Left cardiac atrium (tissue), 4 donors: ENCODE measurements around the gene DHRS13. TPM values are rescaled to one million over a fixed set of nuclear protein-coding genes. Genes with fewer than 3 reads are reported as not detected.
A peak's percentile ranks its signal among the peaks of the same experiment; 100 is the strongest.

Source experiments
- ATAC-seq, 2 donors: fragments of 200-7000 bp; cut with Tn5 transposase; one replicate each; pipeline ENCODE4 v1.9.1; 2020; ENCODE audit warnings: mild to moderate bottlenecking in 2 of 2, moderate library complexity in 2 of 2
- DNase-seq: peaks from one replicate; pipeline ENCODE4 v3.0.0-alpha.2; 2020
- intact Hi-C, 2 donors: fragments of 100-400 bp; cut with DNase I; formaldehyde crosslinking; loops; one replicate each; pipeline versions ENCODE4 v1.14.1 to v1.15.1; 2022 to 2023
- total RNA-seq, 2 donors: library from RNA; stranded (reverse); fragmentation: NEBNext Ultra II Directional; extraction: Animal tissue kit (Norgen Biotek cat#: 25700); gene quantifications; one replicate each; pipeline ENCODE4 v1.2.1, GENCODE V29; 2021
- donor health status: DM: no; HTN: yes; CAD: no.
- donor health status: DM: no; HTN: yes; CAD: no; lungs with severe emphysema.
- donor health status: DM: yes; HTN: yes; CAD: no.
- donor health status: Dilated cardiomyopathy.

Gene DHRS13
- total RNA-seq, 2 donors from 2014 or later: 2.8 to 3.7 TPM

- no peak for DNase-seq
- no peak for ATAC-seq
- intact Hi-C loops: no loop called here
These were observed 28.1 kb downstream of the DHRS13 start for GRCh38 chr17:28874750-28875149.

DNA sequence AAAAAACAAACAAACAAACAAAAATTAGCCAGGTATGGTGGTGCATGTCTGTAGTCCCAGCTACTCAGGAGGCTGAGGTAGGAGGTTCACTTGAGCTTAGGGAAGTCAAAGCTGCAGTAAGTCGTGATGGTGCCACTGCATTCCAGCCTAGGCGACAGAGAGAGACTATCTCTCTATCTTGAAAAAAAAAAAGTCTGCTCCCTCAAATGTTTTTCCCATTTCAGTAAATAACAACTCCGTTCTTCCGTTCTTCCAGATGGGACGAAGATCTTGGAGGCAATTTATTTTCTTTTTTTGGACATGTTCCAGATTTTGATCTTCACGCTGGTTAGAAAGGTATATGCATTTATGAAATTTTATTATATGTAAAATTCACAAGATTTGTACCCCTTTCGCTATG is 29.0 kb downstream of the DHRS13 start:
- DNase-seq: no peak
- intact Hi-C loops: no loop called here
- no peak for ATAC-seq

DNA sequence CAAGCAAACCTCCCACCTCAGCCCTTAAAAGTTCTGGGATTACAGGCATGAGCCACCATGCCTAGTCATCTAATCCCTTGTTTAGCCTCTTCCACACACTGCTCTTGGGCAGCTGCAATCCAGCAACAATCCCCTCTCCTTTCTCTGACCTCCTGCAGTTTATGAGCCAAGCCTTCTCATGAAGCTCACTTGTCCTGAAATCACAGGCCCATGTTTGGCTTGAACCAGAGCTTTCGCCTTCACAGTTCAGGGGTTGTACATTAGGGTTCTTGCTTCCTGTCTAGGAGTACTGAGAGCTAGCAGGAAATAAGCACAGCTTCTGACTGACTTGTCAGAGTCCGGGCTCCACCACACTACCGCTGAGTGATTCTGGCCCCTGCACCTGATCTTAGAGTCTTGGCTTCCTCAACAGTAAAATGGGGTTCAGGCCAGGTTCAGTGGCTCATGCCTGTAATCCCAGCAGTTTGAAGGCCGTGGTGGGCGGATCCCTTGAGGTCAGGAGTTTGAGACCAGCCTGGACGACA is 31.8 kb downstream of the DHRS13 start:
- intact Hi-C loops: no loop called here
- no peak for ATAC-seq

GRCh38 chr17:28867276-28867675 is 35.6 kb downstream of the DHRS13 start:
- no peak for ATAC-seq
- no peak for DNase-seq
- intact Hi-C loops: no loop called here

More for the DNA sequence above, 31.8 kb downstream of the DHRS13 start:
- DNase-seq: no peak

DNA sequence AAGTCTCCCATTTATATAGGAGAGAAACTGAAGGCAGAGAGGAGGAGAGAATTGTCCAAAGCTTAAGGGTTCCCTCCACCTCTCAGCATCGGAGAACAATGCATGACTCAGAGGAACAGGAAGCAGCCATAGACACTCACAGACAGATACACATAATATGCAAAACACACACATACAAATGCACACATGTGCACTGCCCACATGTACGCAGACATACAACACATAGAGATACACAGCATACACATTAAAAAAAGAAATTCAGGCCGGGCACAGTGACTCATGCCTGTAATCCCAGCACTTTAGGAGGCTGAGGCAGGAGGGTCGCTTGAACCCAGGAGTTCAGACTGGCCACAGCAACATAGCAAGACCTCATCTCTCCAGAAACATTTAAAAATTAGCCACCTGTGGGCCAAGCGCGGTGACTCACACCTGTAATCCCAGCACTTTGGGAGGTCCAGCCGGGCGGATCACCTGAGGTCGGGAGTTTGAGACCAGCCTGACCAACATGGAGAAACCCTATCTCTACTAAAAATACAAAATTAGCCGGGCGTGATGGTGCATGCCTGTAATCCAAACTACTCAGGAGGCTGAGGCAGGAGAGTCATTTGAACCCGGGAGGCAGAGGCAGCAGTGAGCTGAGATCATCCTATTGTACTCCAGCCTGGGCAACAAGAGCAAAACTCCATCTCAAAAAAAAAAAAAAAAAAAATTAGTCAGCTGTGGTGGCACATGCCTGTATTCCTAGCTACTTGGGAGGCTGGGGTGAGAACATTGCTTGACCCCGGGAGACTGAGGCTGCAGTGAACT is 36.7 kb downstream of the DHRS13 start:
- ATAC-seq (no peak), DNase-seq (no peak)
- intact Hi-C loops: no loop called here

GRCh38 chr17:28864991-28865849 is 37.7 kb downstream of the DHRS13 start:
- DNase-seq: peak; percentile 71
- ATAC-seq: peak in 1 of 2 donors; percentile 82
- intact Hi-C loops: no loop called here

DNA sequence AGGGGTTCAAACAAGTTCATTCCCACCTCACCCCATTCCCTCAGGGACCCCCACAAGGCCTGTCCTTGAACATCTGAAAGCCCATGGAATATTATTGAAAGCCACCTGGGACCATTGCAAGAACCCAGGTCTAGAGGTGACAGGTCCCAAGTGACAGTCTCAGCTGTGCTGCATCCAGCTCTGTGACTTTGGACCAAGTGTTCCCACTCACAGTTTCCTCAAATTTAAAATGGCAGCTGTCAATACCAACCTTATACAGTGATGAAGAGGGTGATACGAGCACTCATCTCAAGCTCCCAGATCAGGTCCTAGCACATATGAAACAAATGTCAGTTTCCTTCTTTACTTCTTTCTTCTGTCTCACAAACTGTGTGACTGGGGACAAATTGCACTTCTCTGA is 38.9 kb downstream of the DHRS13 start:
- intact Hi-C loops: no loop called here
- DNase-seq (no peak), ATAC-seq (no peak)

DNA sequence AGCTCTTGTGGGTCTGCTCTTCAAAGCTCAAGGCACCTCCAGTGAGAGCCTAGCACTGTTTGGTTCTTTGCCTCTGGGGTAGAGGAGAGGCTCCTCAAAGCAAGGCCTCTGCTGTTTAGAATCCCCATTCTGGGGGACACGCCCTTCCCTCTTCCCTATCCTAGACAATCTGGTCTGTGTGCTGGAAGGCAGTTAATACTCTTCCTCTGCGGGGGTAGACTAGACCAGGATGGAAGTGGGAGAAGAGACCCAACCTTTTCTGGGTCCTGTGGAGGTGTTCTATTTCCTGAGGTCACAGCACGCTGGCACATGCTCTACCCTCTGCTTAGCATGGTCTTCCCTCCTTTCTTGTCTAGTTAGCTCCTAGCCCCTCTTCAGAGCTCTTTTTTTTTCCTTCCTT is 40.3 kb downstream of the DHRS13 start:
- ATAC-seq: no peak
- no peak for DNase-seq
- intact Hi-C loops: no loop called here

GRCh38 chr17:28861393-28862203 is 41.3 kb downstream of the DHRS13 start:
- ATAC-seq (no peak), DNase-seq (no peak)
- intact Hi-C loops: no loop called here

DNA sequence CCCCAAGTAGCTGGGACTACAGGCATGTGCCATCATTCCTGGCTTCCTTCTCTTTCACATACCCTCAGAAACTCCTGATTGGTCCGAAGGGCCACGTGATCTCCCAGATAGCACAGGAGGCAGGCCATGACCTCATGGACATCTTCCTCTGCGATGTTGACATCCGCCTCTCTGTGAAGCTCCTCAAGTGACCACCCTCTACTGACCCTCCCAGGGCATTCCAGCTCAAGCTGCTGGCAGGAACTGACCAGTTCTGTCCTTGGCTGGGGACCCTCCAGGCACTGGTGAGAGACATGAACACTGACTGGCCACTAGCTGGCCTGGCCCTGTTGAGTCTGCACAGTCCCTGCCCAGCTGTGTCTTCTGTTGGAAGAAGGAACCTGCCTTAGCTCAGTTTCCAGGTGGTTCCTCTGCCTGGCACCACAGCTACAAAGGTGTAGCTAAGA is 42.5 kb downstream of the DHRS13 start:
- intact Hi-C loops: no loop called here
- ATAC-seq (no peak), DNase-seq (no peak)

DNA sequence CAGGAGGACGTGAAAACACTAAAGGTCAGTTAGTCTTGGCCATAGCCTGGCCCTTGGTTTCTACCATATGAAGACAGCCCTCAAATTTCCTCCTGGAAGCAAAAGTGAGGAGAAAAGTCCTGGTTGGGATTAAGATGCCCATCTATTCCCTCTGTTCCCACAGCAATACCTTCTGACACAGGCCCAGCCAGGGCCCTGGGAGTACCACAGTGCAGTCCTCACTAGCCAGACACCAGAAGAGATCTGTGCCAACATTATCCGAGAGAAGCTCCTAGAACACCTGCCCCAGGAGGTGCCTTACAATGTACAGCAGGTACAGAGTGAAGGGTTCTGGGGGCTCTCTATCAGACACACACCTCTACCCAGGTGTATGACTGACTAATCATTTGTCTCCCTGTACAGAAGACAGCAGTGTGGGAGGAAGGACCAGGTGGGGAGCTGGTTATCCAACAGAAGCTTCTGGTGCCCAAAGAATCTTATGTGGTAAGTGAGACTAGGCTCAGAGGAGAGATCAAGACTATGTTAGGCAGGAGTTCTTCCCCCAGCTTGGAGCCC is 44.0 kb downstream of the DHRS13 start:
- no peak for ATAC-seq
- no peak for DNase-seq
- intact Hi-C loops: no loop called here

DNA sequence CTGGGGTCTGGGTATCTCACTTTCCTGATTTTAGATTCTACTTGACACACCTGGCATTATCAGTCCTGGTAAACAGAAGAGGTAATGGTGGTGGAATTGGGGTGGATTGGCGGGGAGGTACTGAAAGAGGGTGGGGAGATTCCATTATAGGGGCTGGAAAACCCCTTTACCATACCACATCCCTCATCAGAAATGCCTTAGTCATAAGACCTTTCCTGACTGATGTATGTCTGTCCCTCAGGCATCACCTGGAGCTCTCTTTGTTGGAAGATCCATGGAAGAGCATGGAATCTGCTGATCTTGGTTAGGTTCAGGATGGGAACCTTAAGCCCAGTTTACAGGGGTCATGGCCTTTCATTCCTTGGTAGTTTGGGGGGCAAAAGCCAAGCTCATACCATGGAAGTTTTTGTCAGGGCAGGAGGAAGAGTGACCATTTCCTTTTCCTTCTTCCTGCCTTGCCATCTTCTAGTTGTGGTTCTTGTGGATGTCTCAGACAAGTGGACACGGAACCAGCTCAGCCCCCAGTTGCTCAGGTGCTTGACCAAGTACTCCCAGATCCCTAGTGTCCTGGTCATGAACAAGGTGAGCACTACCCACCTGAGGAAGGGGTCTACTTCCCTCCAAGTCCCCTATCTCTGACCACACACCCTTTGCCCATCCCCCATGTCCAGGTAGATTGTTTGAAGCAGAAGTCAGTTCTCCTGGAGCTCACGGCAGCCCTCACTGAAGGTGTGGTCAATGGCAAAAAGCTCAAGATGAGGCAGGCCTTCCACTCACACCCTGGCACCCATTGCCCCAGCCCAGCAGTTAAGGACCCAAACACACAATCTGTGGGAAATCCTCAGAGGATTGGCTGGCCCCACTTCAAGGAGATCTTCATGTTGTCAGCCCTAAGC is 44.7 kb downstream of the DHRS13 start:
- ATAC-seq: no peak
- intact Hi-C loops: no loop called here
- DNase-seq: peak; percentile 1

- ATAC-seq (no peak), DNase-seq (peak; percentile 3)
- intact Hi-C loops: no loop called here
These were observed 46.8 kb downstream of the DHRS13 start for GRCh38 chr17:28856028-28856574.

DNA sequence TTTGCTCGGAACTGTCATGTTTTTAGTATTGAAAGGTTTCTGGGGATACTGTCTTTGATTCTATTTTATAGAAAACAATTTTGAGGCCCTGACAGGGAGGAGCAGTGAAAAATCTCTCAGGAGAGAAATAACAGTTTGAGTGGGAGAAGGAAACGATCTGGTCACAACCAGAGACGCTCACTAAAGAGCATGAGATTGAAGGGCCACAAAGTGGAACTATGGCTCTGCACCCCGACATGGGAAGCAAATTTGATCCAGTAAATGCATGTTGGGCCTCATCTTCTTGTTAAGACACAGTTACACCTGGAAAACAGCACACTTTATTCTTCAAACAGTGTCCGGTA is 47.6 kb downstream of the DHRS13 start:
- no peak for ATAC-seq
- DNase-seq: no peak
- intact Hi-C loops: no loop called here

DNA sequence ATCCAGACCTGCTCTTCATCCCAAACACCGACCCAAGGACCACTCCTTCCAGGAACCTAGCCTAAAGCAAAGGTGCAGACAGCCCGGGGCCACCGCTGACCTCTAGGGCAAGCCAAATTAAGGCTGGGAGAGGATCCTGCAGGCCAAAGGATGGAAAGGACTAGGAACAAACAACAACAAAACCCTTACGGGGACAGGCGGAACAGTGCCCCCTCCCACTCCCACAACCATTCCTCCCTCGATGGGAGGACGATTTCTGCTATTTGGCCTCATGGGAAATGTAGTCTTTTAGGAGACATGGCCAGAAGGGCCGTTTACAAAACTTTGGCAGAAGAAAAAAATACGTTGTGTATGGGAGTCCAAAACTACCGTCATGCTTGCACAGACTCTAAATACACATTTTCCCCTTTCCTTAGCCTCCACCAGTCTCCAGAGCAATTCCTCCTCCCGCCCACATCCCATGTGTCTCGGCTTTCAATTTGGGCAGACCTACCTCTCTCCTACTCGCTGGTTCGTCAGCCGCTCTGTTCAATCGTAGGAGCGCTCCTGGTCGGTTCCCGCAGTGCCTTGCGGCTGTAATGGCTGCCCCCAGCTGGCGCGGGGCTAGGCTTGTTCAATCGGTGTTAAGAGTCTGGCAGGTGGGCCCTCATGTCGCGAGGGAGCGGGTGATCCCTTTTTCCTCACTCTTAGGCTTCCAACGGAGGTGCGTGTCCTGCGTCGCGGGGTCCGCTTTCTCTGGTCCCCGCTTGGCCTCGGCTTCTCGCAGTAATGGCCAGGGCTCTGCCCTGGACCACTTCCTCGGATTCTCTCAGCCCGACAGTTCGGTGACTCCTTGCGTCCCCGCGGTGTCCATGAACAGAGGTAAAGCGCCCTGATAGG is 48.2 kb downstream of the DHRS13 start, which contains the start of gene ERAL1:
Gene ERAL1 (plus strand): TSS at position 560 of the 879 bp plus-strand sequence. CDS start 19 bp downstream, at position 579.
- ATAC-seq (peak; percentile 99 to 100), DNase-seq (peak; percentile 88)
- intact Hi-C loops: no loop called here

DNA sequence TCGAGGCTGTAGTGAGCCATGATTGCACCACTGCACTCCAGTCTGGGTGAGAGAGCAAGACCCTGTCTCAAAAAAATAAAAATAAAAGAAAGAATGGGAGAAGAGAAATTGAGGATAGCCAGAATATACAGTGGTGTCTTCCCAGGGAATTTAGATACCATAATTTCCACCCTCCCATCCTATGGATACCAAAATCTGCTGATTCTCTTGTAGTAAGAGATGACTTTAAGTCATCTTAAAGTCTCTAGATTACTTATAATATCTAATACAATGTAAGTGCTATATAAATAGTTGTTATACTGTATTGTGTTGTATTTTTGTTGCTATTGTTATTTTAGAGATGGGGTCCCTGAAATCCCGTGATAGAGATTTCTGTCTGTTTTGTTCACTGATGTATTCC is 49.6 kb downstream of the DHRS13 start:
- ATAC-seq: no peak
- DNase-seq: no peak
- intact Hi-C loops: no loop called here

GRCh38 chr17:28849281-28849680 is 53.6 kb downstream of the DHRS13 start:
- ATAC-seq (peak in 1 of 2 donors; percentile 30), DNase-seq (no peak)
- intact Hi-C loops: no loop called here
